GM21825 (cell line): ENCODE results near the gene VWA2.

Source experiments
- ATAC-seq: cut with Tn5 transposase; IDR thresholded peaks from one replicate; pipeline ENCODE4 v1.9.1; 2021; ENCODE audit warnings: mild to moderate bottlenecking, moderate library complexity; ENCODE audit not compliant: unreplicated experiment

VWA2 gene

GRCh38 chr10:114276066-114276465 is 37.0 kb downstream of the VWA2 start:
- ATAC-seq: no peak

- no peak for ATAC-seq
Measured at GRCh38 chr10:114276671-114277070, 37.6 kb downstream of the VWA2 start.

- ATAC-seq: no peak
Measured at GRCh38 chr10:114278140-114278883, 39.3 kb downstream of the VWA2 start.

DNA sequence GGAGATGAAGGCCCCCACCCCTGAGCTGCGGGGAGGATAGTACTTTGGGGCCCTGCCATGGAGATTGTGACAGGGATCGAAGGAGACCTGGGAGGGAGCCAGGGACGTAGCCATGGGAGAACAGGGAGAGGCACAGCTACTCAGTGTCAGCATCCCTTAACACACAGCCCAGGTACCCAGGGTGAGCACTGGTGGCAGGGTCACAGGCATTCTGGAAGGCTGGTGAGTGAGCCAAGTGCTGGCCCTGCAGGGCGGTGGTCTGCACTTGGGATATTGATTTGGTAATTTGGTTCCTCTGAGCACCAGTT is 39.8 kb downstream of the VWA2 start:
- ATAC-seq: no peak

GRCh38 chr10:114279289-114279688 is 40.2 kb downstream of the VWA2 start:
- no peak for ATAC-seq

- no peak for ATAC-seq
Measured at GRCh38 chr10:114279901-114280644, 41.0 kb downstream of the VWA2 start.

DNA sequence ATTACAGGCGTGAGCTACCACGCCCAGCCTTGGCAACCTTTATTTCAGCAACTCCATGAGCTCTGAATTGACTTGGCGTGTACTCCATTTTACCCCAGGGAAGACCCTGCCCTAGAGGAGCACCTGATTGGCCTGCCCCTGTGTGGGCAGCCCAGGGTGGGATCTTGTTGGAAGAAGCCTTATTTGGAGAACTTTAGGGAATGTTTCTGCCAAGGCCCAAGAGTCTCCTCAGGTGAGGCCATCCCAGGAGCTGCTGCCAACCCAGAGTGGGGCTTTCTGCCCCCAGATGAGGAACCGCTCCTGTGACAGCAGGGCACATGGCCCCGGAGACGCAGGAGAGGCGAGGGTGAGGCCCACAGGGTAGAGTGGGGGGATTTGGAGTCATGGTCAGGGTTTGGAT is 42.0 kb downstream of the VWA2 start:
- ATAC-seq: no peak

DNA sequence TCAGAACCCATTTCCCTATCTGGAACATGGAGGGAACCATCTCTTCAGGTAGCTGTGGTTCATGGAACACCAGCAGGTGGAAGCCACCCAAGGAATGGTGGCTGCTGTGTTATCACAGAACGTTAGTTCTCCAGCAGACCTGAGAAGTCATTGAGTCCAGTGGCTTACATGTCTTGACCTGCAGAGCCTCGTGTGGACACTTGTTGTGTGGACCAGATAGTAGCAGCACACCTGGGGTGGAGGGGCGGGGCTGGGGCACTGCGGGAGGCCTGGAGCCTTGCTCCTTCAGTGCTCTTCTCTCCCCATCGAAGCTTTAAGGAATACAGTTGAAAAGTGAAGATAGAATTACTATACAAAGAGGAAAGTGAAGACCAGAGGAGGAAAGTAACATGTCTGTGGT is 42.4 kb downstream of the VWA2 start:
- ATAC-seq: no peak

GRCh38 chr10:114282526-114282925 is 43.5 kb downstream of the VWA2 start:
- no peak for ATAC-seq

- no peak for ATAC-seq
Measured at GRCh38 chr10:114283091-114283490, 44.0 kb downstream of the VWA2 start.

GRCh38 chr10:114283535-114284234 is 44.6 kb downstream of the VWA2 start:
- no peak for ATAC-seq

DNA sequence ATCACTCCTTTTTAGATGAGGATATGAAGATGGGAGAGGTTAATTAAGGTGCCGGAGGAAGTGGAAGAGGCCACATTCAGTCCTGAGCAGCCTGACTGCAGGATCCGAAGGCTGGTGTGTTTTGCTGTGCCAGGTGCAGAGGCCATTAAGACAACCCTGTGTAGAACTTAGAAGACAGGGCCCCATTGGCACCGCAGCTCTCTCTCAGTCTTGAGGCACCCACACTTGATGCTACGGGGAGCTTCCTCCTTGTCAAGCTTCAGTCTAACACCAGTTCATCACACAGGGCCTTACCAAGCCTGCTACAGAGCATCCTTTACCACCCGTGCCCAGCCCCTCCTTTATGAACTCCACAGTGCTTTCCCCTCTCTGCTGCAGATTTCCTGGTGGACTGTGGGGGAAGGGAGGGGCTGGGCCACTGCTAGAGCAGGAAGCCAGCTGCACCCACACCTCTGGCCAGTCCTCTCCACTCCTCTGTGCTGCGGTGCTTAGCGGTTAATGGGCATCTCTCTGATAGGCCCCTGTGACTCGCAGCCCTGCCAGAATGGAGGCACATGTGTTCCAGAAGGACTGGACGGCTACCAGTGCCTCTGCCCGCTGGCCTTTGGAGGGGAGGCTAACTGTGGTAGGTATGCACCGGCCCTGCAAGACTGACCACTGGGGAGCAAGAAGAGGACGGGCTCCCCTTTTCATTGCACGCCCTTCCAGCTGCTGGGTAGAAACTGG is 45.5 kb downstream of the VWA2 start:
- ATAC-seq: no peak

GRCh38 chr10:114285961-114286441 is 46.9 kb downstream of the VWA2 start:
- ATAC-seq: no peak

DNA sequence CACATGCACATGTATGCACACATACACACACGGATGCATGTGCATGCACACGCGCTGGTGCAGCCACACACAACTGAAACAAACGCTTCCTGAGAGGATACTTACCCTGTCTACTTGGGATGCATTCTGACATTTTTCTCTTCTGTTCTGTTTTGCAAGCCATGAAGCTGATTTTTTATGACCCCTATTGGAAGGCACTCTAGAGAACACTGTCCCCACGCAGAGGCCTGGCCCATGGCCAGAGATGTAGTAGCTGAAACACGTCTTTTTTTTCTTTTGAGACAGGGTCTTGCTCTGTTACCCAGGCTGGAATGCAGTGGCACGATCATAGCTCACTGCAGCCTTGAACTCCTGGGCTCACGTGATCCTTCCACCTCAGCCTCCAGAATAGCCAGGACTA is 47.9 kb downstream of the VWA2 start:
- ATAC-seq: no peak

DNA sequence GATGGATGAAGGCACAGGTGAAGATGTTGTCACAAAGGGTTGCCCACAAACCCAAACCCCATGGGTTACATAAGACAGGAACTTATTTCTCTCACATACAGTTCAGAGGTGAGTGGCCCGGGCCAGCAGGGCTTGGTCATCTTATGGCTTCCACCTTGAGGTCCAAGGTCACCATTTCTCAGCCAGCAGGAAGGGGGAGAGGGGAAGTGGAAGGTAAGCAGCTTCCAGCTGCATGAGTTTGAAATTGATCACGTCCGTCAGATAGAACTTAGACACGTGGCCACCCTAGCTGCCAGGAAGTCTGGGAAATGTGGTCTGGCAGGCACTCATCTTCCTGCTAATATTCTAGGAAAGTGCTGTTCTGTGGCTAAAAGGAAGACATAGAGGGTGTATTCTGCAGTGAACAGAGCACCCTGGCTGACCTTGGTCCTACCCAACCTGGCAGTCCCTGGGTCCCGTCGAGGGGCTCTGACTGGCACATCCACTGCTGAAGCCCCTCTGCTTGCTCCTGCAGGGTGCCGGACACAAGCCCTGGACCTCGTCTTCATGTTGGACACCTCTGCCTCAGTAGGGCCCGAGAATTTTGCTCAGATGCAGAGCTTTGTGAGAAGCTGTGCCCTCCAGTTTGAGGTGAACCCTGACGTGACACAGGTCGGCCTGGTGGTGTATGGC is 49.5 kb downstream of the VWA2 start:
- ATAC-seq: no peak

DNA sequence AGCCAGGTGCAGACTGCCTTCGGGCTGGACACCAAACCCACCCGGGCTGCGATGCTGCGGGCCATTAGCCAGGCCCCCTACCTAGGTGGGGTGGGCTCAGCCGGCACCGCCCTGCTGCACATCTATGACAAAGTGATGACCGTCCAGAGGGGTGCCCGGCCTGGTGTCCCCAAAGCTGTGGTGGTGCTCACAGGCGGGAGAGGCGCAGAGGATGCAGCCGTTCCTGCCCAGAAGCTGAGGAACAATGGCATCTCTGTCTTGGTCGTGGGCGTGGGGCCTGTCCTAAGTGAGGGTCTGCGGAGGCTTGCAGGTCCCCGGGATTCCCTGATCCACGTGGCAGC is 50.0 kb downstream of the VWA2 start:
- no peak for ATAC-seq

DNA sequence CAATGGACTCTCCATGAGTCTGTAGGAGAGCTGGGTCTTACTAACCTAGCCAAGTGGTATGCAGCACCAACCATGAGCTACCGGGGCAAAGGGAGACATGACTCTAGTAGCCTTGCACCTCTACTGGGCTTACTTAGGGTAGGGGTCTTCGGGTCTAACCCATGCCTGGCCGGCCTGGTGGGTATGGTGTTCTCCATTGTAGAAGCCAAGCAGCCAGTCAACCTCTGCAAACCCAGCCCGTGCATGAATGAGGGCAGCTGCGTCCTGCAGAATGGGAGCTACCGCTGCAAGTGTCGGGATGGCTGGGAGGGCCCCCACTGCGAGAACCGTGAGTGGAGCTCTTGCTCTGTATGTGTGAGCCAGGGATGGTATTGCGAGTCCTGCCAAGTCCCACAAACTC is 51.0 kb downstream of the VWA2 start:
- ATAC-seq: no peak

GRCh38 chr10:114291076-114291475 is 52.0 kb downstream of the VWA2 start:
- ATAC-seq: no peak

DNA sequence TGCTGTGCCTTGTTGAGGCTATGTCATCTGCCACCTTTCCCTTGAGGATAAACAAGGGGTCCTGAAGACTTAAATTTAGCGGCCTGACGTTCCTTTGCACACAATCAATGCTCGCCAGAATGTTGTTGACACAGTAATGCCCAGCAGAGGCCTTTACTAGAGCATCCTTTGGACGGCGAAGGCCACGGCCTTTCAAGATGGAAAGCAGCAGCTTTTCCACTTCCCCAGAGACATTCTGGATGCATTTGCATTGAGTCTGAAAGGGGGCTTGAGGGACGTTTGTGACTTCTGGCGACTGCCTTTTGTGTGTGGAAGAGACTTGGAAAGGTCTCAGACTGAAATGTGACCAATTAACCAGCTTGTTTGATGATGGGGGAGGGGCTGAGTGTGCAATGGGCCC is 52.5 kb downstream of the VWA2 start:
- no peak for ATAC-seq

- ATAC-seq: no peak
Measured at GRCh38 chr10:114293075-114293474, 54.0 kb downstream of the VWA2 start.

GRCh38 chr10:114294549-114294948 is 55.5 kb downstream of the VWA2 start:
- no peak for ATAC-seq
